Cardiac fibroblast (primary cell): ENCODE data around the gene TNRC18.
A peak's percentile ranks its signal among the peaks of the same experiment; 100 is the strongest.

Source experiments
- DNase-seq, 2 donors: peaks; one replicate each; pipeline versions ENCODE4 v3.0.0 to v3.0.0-alpha.2; 2010; ENCODE audit warnings: low read depth in 2 of 2
- H3K4me3 ChIP-seq, 2 donors: replicated peaks in 1 of 2; 1 replicate in 1 of 2; 2 replicates in 1 of 2; pipeline ENCODE4 v1.5.1; 2011; ENCODE audit warnings: low read depth in 2 of 2, low read length in 2 of 2, mild to moderate bottlenecking in 2 of 2, moderate library complexity in 1 of 2
- TF ChIP-seq, protein P1 (sequence below): IDR thresholded peaks from one replicate; pipeline ENCODE4 v1.5.1; 2011; ENCODE audit warnings: low read depth, mild to moderate bottlenecking, low read length, inconsistent platforms

The TNRC18 gene

DNA sequence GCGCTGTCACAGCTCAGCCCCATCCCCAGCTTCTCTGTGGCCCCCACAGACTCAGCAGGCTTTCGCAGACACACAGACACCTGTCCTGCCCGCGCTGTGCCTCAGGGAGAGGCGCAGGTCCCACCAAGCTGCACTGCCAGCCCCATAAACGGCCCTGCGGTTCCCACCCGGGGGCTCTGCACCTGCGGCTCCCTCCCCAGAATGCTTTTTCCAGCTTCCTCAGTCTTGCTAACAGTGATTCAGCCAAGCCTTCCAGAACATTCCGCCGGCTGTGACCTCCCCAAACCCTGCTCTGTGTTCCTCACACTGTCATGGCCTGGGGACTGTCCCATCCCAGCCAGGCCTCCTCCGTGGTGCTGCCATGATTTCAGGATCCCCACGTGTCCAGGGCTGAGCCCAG is 27.8 kb upstream of the TNRC18 start:
- no peak for DNase-seq
- H3K4me3 ChIP-seq: no peak overlapping the region
- TF ChIP-seq, protein P1, sequence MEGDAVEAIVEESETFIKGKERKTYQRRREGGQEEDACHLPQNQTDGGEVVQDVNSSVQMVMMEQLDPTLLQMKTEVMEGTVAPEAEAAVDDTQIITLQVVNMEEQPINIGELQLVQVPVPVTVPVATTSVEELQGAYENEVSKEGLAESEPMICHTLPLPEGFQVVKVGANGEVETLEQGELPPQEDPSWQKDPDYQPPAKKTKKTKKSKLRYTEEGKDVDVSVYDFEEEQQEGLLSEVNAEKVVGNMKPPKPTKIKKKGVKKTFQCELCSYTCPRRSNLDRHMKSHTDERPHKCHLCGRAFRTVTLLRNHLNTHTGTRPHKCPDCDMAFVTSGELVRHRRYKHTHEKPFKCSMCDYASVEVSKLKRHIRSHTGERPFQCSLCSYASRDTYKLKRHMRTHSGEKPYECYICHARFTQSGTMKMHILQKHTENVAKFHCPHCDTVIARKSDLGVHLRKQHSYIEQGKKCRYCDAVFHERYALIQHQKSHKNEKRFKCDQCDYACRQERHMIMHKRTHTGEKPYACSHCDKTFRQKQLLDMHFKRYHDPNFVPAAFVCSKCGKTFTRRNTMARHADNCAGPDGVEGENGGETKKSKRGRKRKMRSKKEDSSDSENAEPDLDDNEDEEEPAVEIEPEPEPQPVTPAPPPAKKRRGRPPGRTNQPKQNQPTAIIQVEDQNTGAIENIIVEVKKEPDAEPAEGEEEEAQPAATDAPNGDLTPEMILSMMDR: no peak

DNA sequence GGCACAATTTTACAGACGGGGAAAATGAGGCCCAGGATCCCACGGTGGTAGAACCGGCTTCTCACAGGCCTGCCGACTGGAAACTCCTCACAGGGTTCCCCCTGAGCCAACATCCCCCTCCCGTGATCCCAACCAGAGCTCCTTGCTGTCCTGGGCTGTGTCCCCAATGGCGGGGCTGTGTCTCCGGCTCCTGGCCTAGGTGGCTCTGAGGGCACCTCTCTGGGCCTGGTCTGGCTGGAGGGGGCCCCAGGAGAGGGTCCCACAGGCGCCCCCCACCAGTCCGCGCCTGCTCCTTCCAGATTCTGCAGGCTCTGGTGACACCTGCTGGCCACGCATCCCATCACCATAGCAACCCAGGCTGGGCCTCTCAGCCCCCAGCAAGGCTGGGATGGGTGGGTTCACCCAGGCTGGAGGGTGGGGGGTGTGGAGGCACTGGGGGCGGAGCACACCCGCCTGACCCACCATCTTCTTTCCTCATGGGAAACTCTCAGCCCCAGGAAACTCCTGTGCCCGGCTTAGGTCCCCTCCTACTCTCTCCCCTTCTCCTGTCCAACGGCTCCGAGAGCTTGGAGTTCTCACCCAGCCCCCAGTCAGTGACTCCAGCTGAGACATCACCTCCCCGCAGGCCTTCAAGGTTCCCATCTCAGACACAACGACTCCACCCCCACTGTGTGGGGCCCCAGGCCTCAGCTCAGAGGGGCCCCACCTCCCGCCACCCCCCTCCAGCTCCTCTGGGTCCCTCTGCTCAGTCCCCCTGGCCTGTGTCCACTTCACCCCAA is 27.1 kb upstream of the TNRC18 start:
- TF ChIP-seq, protein P1: peak; percentile 50
- H3K4me3 ChIP-seq: no peak overlapping the region
- DNase-seq: peak; percentile 37 to 52

DNA sequence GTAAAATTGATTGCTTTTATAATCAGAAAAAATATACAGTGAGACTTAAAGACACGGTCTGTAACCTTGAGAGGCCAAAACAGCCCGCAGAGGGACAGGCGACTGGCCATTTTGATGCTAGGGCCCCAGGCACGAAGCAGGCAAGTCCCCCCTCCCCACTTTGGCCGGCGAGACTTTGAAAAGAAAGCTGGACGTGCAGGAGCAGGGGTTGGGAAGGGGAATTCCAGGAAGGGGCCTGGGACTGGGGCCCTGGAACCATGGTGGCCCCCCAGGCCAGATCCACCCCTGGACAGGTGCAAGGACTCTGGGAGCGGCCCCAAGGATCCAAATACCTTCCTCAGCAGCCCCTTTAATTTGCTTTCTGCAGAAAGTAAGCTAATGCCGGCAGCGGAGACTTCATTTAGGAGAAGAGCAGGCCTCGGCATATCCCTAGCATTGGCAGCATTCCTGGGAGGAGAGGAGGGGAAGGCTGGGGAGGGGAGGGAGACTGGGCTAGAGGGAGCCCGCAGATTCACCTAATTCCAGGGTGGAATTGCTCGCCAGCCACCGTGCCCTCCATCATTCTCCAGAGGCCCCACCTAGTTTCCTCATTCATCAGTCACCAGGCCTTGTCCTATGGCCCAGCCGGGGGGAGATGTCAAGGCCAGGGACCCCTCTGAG is 24.9 kb upstream of the TNRC18 start:
- DNase-seq: no peak
- H3K4me3 ChIP-seq: no peak overlapping the region

DNA sequence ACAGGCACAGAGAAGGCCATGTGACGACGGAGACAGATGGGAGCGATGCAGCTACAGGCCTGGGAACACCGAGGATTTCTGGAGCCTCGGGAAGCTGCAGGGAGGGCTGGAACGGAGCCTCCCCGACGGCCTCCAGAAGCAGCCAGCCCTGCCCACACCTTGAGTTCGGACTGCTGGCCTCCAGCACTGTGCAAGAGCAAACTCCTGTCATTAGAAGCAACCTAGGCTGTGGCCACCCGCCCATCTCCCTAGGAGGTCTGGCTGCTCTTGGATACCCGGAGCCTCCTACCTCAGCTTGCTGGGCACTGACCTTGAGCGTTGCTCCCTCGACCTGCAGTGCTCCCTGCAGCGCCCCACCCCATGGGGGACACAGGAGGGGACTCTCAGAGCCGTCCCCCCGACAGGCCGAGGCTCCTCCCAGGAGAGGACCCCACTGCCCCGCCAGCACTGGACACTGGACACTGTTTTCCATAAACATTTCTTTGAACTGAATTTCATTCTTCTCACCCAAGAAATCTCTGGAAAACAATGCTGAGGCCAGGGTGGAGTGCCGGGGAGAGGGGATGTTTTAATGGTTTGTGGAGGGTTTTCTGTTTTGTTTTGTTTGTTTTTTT is 22.5 kb upstream of the TNRC18 start:
- H3K4me3 ChIP-seq: no peak overlapping the region
- DNase-seq: no peak
- TF ChIP-seq, protein P1: no peak

More for the DNA sequence above, 24.9 kb upstream of the TNRC18 start:
- TF ChIP-seq, protein P1: no peak

DNA sequence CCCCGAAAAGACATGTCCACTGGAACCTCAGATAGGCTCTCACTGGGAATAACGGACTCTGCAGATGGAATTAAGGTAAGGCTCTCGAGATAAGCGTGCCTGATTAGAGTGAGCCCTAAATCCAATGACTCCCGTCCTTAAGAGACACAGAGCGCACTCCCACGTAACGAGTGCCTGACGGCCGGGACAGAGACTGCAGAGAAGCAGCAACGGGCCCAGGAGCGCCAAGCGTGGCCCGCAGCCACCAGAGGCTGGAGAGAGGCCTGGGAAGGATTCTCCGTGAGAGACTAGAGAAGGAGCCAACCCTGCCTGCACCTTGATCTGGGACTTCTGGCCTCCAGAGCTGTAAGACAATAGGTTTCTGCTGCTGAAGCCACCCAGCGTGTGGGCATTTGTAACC is 20.0 kb upstream of the TNRC18 start:
- DNase-seq: no peak
- no peak overlapping the region for H3K4me3 ChIP-seq
- TF ChIP-seq, protein P1: no peak

DNA sequence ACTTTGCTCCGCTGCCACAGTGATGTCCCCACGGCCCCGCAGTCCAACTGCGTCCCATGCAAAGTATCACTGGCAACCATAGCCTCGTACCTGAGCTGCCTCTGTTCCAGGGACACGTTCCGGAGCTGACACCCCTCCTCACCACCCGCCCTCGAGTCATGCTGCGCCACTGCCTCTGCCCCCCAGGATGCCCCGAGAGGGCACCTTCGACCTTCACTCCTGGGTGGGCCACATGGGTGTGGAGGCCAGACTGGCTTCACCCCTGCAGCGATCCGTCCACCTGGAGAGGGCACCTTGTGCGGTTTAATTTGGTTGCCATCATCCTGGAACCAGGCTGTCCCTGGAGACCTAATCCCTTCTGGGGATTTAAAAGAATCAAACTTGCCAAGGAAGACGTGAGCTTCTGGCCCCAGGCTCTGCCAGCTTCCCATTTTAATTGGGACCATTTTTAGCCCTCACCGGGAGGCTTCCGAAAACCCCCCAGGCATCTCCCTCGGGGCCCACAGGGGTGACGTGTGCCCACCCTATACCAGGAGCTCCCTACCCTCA is 19.2 kb upstream of the TNRC18 start:
- TF ChIP-seq, protein P1: no peak
- no peak for DNase-seq
- H3K4me3 ChIP-seq: no peak overlapping the region
